ENCODE data around the gene NPIPB6.

The NPIPB6 gene

DNA sequence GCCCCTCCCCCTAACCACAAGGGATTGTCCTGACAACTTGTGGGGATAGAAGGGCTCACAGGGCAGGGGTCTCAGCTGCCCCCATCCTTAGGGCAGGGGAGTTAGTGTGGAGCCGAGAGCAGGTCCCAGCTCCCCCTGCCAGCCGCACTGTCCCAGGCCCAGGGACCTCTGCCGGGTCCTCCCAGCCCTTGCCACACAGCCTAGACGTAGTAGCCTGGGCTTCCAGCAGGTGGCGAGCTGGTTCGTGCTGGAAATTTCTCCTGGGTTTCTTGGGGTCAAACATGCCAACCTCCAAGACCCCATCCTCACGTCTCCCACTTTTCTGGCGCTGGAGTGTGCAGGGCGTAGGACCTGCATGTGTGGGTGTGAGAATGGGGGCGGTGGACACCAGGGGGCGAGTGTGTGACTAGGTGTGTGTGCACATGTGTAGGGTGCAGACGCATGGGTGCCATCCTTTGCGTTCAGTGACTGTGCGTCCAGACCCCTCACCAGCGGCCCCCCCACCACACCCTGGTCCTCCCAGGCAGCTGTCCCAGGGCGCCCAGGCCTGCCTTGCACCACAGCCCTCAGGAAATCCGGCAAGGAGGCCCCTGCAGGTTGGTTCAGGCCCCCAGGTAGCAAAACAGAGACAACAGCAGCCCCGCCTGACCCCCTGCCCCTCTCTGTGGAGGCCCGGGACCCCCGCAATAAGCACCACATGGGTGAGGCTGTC, 41.5 kb downstream of the NPIPB6 start:
- peak; percentile 27 to 29 for DNase-seq

DNA sequence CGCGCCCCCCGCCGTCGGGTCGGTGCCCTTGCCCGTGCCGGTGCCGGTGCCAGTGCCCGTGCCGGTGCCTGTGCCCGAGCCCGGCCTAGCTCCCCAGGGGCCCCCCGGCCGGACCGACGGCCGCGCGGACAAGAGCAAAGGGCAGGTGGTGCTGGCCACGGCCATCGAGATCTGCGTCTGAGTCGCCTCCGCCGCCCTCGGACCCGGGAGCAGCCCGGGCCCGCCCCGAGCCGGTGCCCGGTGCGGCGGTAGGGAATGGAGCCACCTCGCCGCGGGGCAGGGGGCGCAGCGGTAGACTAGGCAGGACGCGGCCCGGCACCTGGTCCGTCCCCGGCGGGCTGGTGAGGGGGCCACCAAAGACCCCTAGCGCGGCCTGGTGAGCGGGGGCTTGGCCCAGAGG, 42.6 kb downstream of the NPIPB6 start:
- DNase-seq, result no peak

DNA sequence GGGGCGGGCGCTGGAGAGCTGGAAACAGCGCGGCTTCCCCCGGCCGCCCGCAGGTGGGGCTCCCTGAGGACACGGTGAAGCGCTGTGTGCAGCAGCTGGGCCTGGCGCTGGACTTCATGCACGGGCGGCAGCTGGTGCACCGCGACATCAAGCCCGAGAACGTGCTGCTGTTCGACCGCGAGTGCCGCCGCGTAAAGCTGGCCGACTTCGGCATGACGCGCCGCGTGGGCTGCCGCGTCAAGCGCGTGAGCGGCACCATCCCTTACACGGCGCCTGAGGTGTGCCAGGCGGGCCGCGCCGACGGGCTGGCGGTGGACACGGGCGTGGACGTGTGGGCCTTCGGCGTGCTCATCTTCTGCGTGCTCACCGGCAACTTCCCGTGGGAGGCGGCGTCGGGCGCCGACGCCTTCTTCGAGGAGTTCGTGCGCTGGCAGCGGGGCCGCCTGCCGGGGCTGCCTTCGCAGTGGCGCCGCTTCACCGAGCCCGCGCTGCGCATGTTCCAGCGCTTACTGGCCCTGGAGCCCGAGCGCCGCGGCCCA, 43.2 kb downstream of the NPIPB6 start:
- DNase-seq, result no peak

DNA sequence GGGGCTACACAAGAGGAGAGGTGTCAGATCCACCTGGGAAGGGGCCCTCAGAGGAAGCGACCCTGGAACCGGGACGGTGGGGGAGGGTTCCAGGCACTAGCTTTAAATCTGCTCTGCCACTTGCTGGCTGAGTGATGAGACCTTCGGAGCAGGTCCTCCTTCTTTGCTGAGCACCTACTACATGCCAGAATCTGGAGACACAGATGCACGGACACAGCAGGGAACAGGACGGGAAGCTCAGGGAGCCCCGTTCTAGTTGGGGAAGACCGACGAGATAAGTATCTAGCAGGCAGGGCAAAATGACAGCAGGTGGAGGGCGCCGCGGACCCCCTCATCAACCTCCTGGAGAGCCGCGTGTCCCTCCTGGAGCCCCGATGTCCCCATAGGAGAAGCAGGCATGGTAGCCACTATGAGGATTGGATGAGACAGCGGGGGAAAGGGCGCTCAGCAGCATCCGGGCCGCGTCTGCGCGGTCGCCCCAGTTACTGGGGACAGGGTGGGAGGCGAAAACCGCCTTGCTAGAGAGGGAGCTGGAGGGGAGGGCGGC, 43.8 kb downstream of the NPIPB6 start:
- no peak for DNase-seq

DNA sequence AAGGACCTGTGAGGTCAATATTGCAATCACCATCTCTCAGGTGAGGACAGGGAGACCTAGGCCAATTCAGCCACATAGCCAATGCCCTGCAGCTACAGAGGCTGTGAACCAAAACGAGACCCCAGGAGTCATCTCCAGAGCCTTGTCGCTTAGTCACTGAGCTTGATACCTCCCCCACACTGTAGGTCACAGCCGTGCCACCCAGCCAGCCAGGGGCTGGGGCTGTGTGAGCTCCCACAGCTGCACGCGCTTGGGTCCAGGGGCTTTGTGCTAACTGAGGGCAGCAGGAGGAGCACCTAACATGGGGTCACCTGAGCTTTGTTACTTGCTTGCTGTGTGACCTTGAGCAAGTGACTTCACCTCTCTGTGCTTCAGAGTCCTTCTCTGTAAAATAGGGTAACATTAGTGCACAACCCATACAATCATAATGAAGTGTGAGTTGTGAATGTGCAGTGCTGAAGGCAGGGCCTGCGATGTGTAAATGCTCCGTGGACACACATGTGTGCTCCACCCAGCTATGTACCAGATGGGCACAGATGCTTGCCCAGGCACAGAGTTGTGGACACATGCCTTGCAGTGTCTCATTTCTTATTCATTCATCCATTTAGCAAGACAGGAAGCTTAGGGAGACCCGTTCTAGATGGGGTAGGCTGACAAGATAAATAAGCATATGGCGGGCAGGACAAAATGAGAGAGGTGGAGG, 45.1 kb downstream of the NPIPB6 start:
- DNase-seq, result no peak

DNA sequence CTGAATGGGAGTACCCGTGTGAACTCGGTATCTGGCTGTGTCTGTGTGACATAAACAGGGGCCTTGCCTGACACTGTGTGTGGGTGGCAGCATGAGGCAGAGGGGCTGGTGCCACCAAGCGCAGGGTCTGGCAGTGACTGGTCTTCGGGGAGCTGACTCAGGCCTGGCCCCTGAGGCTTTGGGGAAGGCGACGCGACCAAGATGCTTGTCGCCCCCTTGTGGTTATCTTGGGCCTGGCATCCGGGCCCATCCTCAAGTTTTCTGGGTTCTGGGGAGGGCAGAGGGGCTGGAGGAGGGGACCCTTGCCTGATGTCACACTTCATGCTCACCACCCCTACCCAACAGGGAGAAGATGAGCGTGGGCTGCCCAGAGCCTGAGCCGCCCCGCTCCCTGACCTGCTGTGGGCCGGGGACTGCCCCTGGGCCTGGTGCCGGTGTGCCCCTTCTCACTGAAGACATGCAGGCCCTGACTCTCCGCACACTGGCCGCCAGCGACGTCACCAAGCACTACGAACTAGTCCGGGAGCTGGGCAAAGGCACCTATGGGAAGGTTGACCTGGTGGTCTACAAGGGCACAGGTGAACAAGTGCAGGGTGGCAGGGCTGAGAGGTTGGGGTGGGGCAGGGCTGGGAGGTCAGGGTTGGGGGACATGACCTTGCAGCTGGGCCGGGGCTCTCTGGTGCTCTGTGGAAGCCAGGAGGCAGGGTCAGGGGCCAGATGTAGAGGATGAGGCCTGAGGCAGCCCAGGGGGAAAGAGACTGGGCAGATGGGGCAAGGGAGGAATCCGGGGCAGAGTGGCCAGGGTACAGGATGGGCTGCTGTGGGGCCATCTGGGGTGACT, 46.0 kb downstream of the NPIPB6 start:
- DNase-seq, result peak; percentile 63 to 70

DNA sequence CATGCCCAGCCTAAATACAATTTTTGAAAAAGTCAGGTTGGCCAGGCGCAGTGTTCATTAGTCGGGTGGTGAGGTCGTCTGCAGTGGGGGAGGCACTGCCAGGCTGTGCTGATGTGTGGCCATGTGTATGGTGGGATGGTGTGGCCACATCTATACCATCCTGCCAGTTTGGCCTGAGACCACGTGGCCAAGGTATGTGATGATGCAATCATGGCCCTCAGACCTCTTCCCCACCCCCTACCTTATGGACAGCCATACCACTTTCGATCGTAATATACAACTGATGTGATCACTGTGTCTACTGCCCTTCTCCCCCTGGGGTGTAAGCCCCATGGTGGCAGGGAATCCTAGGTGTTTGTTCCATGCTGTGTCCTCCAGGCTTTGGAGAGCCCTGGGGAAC, 47.3 kb downstream of the NPIPB6 start:
- no peak for DNase-seq

DNA sequence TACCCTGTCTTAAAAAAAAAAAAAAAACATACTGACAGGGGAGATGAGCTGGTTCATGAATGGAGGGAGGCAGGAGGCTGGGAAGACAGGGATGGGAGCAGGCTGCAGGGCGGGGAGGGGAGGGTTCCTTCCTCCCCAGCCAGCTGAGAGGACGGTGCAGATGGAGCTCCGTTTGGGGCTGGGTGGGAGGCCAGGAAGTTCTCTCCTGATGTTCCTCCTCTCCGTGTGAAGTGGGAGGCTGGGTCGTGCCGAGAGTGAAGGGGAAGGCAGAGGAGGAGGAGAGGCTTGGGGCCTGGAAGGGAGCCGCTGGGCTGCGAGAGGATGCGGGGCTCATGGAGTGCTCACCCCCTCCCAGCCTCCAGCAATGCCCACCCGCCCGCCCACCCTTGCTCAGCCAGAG, 49.7 kb downstream of the NPIPB6 start:
- DNase-seq, result no peak

DNA sequence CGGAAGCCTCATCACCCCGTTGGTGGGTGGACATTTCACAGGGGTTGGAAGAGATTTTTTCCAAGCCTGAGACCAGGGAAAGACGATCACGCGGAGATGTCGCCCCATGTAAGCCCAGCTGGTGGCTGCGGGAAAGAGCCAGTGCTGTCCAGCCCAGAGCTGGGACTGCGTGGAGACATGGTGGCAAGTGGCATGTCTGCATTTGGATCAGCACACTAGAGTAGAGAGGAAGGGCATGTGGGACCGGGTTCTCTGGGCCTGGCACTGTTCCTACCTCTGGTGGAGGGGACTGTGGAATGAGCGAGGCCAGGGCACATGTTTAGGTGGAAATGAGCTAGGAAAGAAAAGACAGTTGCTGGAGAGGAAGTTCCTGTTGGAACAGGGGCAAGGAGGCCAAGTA, 51.0 kb downstream of the NPIPB6 start:
- DNase-seq, result no peak

DNA sequence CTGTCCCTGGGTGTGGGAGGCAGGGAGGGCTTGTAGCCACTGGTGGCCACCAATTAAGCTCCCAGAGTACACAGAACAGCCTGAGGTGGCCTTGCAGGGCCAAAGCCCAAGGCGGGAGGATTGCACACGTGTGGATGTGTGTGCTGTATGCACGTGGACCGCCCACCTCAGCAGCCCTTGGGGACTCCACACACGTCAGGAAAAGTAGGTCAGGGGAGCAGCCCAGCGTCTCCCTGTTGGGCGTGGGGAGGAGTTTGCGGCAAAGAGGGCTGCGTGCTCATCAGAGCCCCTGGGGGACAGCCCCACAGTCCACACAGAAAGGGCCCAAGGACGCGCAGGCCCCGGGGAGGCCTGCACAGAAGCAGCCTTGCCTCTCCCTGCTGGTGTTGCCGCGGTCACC, 51.4 kb downstream of the NPIPB6 start:
- peak in 1 of 2 experiments; percentile 30 for DNase-seq

DNA sequence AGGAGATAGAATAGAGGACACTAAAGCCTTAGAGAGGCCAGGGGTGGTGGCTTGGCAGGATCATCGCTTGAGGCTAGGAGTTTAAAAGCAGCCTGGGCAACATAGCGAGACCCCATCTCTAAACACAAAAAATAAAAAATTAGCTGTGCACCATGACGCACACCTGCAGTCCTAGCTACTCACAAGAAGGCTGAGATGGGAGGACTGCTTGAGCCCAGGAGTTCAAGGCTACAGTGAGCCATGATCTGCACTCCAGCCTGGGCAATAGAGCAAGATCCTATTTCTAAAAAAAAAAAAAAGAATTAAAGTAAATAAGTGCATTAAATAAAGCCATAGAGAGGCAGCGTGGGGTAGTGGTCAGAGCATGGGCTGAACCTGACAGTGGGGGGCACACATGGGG, 51.9 kb downstream of the NPIPB6 start:
- DNase-seq, result no peak

DNA sequence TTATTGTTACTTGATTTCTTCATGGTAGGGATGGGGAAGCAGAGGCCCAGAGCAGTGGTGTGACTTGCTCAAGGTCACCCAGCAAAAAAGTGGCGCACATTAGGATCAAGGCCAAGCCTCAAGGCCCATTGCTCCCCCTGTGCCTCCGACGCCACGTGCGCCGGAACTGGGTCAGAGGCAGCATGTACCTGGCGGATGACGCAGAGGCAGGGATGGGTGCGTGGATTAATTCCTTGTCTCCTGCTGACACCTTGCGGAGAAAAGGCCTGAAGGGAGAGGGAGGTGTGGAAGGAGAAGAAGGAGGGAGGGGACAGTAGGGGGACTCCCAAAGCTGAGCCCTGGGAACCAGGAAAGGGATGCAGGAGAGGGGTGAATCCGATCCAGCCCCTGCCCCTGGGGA, 52.5 kb downstream of the NPIPB6 start:
- DNase-seq, result no peak

DNA sequence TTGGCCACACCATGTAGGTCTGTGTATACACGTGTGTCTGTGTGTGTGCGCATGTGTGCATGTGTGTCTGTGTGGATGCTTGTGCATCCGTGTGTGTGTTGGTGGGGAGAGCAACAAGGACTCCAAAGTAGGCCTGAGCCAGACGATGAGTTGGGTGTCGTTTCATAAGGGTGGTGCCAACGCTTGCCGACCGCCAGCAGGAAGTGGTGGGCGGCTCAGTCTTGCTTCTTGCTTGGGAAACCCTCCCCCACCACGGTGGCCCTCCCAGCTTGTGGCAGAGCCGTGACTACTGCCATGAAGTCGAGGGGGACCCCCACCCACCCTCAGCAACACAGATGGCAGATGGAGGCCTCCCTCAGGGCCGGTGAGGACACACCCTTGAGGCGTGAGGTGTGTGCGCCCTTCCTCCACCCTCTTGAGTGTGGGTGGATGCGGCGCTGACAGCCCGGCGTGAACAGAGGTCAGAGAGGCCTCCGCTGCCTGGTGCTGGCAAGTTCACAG, 53.4 kb downstream of the NPIPB6 start:
- DNase-seq, result peak; percentile 79 to 84

DNA sequence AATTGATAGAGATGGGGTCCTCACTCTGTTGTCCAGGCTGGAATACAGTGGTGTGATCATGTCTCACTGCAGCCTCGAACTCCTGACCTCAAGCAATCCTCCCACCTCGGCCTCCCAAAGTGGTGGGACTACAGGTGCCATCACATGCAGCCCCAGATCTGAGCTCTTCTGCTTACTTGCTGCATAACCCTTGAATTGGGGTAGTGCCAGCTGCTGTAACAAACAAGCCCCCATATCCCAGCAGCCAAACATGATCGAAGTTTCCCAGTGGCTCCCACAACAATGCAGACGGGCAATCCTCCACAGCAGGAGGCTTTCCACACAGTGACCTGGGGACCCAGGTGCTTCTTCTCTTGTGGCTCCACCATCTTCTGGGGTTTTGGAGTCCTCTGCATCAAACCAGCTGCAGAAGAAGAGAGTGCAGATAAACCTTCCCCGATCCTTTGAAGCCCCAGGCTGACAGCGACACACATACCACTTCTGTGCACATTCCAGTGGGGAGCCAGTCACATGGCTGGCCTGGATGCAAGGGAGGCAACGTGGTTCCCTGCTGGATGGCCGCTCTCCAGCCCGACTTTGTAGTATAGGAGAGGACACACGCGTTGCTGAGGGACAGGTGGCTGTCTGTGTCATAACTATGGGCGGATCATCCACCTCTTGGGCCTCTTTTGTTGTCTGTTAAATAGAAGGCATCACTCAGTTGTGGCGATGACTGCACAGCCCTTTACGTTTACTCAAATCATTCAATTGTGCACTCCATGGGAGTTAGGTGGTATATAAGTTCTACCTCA, 54.3 kb downstream of the NPIPB6 start:
- no peak for DNase-seq

DNA sequence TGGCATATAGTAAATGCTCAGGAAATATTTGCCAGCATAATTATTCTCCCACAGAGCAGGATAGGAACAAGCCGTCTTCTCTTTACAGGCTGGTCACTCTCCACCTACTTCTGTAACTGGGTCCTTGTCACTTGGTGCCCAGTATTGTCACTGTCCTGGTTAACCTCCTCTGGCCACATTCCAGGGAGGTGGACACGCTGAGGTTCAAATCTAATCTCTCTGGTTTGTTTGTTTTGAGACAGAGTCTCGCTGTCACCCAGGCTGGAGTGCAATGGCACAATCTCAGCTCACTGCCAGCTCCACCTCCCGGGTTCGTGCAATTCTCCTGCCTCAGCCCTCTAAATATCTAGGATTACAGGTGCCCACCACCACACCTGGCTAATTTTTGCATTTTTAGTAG, 55.4 kb downstream of the NPIPB6 start:
- DNase-seq, result no peak

DNA sequence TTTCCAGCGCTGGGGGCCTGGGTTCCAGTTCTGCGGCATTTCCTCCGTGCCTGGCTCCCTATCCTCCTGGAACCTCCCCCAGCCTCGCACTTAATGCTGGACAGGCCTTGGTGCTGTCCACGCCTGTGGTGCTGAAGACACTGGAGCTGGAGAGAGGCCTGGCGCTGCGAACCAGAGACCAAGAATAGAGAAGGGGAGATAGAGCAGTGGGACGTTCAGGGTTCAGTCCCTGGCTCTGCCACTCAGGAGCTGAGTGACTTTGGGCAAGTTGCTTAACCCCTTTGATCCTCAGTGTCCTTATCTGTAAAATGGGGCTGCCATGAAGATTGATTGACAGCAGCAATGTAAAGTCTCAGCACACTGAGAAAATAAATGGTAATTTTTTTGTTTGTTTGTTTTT, 59.1 kb downstream of the NPIPB6 start:
- DNase-seq, result no peak

DNA sequence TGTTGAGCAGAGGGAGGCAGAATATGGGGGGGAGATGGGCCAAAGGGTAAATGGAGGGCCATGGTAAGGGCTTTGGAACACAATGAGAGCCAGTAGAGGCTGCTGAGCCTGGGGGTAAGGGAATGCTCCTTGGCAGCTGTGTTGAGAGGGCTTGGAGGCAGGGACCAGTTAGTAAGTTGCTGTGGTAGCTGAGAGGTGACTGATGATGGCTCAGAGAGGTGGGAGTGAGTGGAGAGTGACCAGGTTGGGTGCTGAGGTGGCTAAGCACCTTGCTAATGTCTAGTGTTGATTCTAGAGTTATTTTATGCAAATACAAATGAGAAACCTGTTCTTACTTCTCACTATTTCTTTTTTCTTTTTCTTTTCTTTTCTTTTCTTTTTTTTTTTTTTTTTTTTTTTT, 60.2 kb downstream of the NPIPB6 start:
- DNase-seq, result no peak

DNA sequence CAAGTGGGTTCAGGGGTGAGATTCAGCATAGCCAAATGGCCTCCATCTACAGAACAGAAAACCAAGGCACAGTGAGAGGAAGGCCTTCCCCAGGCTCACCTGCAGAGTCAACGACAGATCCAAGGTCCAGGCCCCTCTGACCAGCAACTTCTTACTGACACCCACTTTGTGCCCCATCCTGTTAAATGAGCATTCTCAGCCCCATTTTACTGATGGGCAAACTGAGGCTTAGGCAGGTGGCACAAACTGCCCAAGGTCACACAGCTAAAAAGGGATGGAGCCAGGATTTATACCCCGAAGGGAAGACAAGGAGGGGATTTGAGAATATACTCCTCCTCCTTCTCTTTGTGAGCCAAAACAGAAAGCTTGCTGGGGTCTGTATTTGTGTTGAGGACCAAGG, 61.7 kb downstream of the NPIPB6 start:
- DNase-seq, result no peak

DNA sequence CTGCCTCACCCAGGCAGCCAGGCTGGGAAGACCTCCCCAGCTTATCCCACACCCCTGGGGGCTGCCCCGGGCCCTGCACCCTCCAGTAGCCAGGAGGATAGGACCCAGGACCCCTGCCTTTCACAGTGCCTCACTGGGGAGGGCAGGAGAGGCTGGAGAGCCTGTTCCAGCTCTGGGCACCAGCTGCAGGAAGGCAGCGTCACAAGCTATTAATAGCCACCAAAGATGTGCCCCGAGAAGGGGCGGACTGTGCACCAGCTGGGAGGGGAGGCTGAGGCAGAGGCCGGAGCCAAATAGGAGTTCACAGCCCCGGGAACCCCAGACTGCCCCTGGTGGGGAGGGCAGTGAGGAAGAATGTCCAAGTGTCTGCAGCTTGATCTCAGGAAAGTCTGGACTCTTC, 62.2 kb downstream of the NPIPB6 start:
- no peak for DNase-seq

DNA sequence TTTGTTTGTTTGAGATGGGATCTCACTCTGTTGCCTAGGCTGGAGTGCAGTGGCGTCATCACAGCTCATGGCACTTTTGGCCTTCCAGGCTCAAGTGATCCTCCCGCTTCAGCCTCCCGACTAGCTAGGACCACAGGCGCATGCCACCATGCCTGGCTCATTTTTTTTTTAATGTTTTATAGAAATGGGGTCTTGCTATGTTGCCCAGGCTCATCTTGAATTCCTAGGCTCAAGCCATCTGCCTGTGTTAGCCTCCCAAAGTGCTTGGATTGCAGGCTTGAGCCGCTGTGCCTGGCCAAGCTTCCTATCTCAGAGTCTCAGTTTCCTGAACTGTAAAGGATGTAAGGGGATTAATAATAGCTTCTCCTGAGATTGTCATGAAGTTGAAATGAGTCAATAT, 63.0 kb downstream of the NPIPB6 start:
- no peak for DNase-seq

DNA sequence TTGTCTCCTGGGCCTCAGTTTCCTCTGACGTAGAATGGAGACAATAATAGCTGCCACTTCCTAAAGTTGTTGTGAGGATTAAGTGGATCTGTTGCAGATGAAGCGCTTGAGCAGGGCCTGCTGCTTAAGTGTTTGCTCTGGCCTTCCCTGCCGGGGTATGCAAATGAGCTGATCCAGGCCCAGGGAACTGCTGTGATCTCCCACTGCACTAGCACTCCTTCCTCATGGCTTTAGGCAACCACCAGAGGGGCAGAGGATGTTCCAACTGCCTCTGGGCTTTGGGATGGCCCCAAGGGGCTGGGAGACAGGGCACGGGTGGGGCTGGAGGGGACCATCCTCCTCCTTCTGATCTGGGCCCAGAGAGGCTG, 64.8 kb downstream of the NPIPB6 start:
- no peak for DNase-seq

DNA sequence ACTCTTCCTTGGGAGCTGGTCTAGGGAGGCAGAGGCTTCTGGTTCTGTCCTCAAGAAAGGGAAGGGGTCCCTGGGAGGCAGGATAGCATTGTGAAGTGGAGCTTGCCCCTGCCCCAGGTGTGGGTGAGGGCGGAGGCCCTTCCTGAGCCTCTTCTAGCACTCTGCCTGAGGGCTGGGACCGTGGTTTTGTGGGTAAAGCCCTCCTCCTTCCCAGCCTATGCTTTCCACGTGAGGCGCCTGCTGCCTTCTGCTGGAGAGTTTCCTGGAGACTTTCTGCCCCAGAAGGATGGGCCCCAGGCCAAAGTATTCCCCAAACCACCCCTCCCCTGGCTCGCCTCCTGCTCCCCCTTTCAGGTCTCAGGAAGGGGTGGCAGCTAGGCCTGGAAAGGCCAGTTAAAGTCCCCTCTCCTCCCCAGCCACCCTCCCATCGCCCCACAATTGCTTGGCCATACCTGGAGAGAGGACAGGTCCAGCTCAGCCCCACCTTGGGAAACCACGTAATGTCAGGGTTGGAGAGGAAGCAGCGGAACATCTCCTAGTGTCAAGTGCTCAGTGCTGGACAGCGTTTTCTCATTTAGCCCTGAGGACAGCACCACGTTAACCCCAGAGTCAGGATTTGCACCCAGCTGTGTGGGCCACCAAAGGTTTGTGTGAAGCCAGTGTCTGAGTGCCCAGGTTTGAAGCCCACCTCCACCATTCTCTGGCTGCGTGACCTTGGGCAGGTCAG, 65.4 kb downstream of the NPIPB6 start:
- no peak for DNase-seq

All from activated CD4-positive, alpha-beta T cell treated with anti-CD3 and anti-CD28 coated beads, Interleukin-2, amount 50 U/mL, for 4 hours (primary cell).